Measurements from ENCODE around the gene KRTAP9-3.
"Not testable (repeated sequence)": the region's sequence is repeated elsewhere in the genome, so short reads cannot be mapped to it uniquely, and the experiment has no call there.

The KRTAP9-3 gene

GRCh38 chr17:41232399-41233105, at the start of gene KRTAP9-3:
Gene KRTAP9-3 (plus strand): TSS chr17:41232449. CDS start chr17:41232502, 53 bp downstream.
- not testable (repeated sequence) for H3K27ac ChIP-seq (ENCODE audit: low read length); H3K4me3 ChIP-seq (ENCODE audit: low read depth in 1 of 2, low read length in 2 of 2); H3K36me3 ChIP-seq (ENCODE audit: control insufficient read depth in 1 of 2, insufficient read depth in 2 of 2, low read length in 2 of 2); H3K4me1 ChIP-seq (ENCODE audit: control insufficient read depth in 1 of 2, insufficient read depth in 2 of 2, low read length in 2 of 2); H3K27me3 ChIP-seq (ENCODE audit: low read depth, low read length); H3K9me3 ChIP-seq (ENCODE audit: control insufficient read depth in 1 of 2, low read length in 2 of 2)

GRCh38 chr17:41184480-41184961, 47.7 kb upstream of the KRTAP9-3 start, which contains the start of gene KRTAP4-1:
Gene KRTAP4-1 (minus strand): TSS chr17:41184911. CDS start chr17:41184854, 57 bp downstream.
- Histone ChIP-seq H3K27me3 (ENCODE audit: low read depth, low read length) (no peaks in the 10 kb centered on the region), H3K36me3 (ENCODE audit: control insufficient read depth in 1 of 2, insufficient read depth in 2 of 2, low read length in 2 of 2) (no peaks in the 10 kb centered on the region), H3K9me3 (ENCODE audit: control insufficient read depth in 1 of 2, low read length in 2 of 2) (no peaks in the 10 kb centered on the region), H3K4me3 (ENCODE audit: low read depth in 1 of 2, low read length in 2 of 2) (no peak within 1 kb of the TSS), H3K4me1 (ENCODE audit: control insufficient read depth in 1 of 2, insufficient read depth in 2 of 2, low read length in 2 of 2) (no peaks in the 10 kb centered on the region), H3K27ac (ENCODE audit: low read length) (no peak within 1 kb of the TSS)

GRCh38 chr17:41185001-41185400, 47.2 kb upstream of the KRTAP9-3 start:
- Histone ChIP-seq H3K4me1 (ENCODE audit: control insufficient read depth in 1 of 2, insufficient read depth in 2 of 2, low read length in 2 of 2) (no peaks in the 10 kb centered on the region), H3K27me3 (ENCODE audit: low read depth, low read length) (no peaks in the 10 kb centered on the region), H3K9me3 (ENCODE audit: control insufficient read depth in 1 of 2, low read length in 2 of 2) (no peaks in the 10 kb centered on the region), H3K4me3 (ENCODE audit: low read depth in 1 of 2, low read length in 2 of 2) (no peak overlapping the region), H3K27ac (ENCODE audit: low read length) (no peak overlapping the region), H3K36me3 (ENCODE audit: control insufficient read depth in 1 of 2, insufficient read depth in 2 of 2, low read length in 2 of 2) (no peaks in the 10 kb centered on the region)

GRCh38 chr17:41186872-41187271, 45.4 kb upstream of the KRTAP9-3 start:
- H3K4me1 ChIP-seq (ENCODE audit: control insufficient read depth in 1 of 2, insufficient read depth in 2 of 2, low read length in 2 of 2) = no peaks in the 10 kb centered on the region
- H3K9me3 ChIP-seq (ENCODE audit: control insufficient read depth in 1 of 2, low read length in 2 of 2) = no peaks in the 10 kb centered on the region
- H3K27me3 ChIP-seq (ENCODE audit: low read depth, low read length) = no peaks in the 10 kb centered on the region
- no peaks in the 10 kb centered on the region for H3K36me3 ChIP-seq (ENCODE audit: control insufficient read depth in 1 of 2, insufficient read depth in 2 of 2, low read length in 2 of 2)
- no peak overlapping the region for H3K27ac ChIP-seq (ENCODE audit: low read length)
- H3K4me3 ChIP-seq (ENCODE audit: low read depth in 1 of 2, low read length in 2 of 2) = no peak overlapping the region

- not testable (repeated sequence) for H3K27ac ChIP-seq (ENCODE audit: low read length); H3K4me1 ChIP-seq (ENCODE audit: control insufficient read depth in 1 of 2, insufficient read depth in 2 of 2, low read length in 2 of 2); H3K27me3 ChIP-seq (ENCODE audit: low read depth, low read length); H3K4me3 ChIP-seq (ENCODE audit: low read depth in 1 of 2, low read length in 2 of 2); H3K36me3 ChIP-seq (ENCODE audit: control insufficient read depth in 1 of 2, insufficient read depth in 2 of 2, low read length in 2 of 2); H3K9me3 ChIP-seq (ENCODE audit: control insufficient read depth in 1 of 2, low read length in 2 of 2)
These were observed 42.4 kb upstream of the KRTAP9-3 start, which contains the start of gene KRTAP9-1 for GRCh38 chr17:41189837-41190318. Gene KRTAP9-1 (plus strand): TSS chr17:41189887. CDS start chr17:41189887, 0 bp downstream.

GRCh38 chr17:41190328-41190727, 41.9 kb upstream of the KRTAP9-3 start:
- peaks cover 0 to 3% of the 10 kb centered on the region in 2 donors for H3K9me3 ChIP-seq (ENCODE audit: control insufficient read depth in 1 of 2, low read length in 2 of 2)
- H3K36me3 ChIP-seq (ENCODE audit: control insufficient read depth in 1 of 2, insufficient read depth in 2 of 2, low read length in 2 of 2) = no peaks in the 10 kb centered on the region
- H3K4me3 ChIP-seq (ENCODE audit: low read depth in 1 of 2, low read length in 2 of 2) = no peak overlapping the region
- H3K4me1 ChIP-seq (ENCODE audit: control insufficient read depth in 1 of 2, insufficient read depth in 2 of 2, low read length in 2 of 2) = no peaks in the 10 kb centered on the region
- H3K27ac ChIP-seq (ENCODE audit: low read length) = no peak overlapping the region
- no peaks in the 10 kb centered on the region for H3K27me3 ChIP-seq (ENCODE audit: low read depth, low read length)

GRCh38 chr17:41196068-41196467, 36.2 kb upstream of the KRTAP9-3 start:
- Histone ChIP-seq H3K36me3 (ENCODE audit: control insufficient read depth in 1 of 2, insufficient read depth in 2 of 2, low read length in 2 of 2) (no peaks in the 10 kb centered on the region), H3K9me3 (ENCODE audit: control insufficient read depth in 1 of 2, low read length in 2 of 2) (peaks cover 0 to 3% of the 10 kb centered on the region in 2 donors), H3K4me3 (ENCODE audit: low read depth in 1 of 2, low read length in 2 of 2) (no peak overlapping the region), H3K27ac (ENCODE audit: low read length) (no peak overlapping the region), H3K4me1 (ENCODE audit: control insufficient read depth in 1 of 2, insufficient read depth in 2 of 2, low read length in 2 of 2) (no peaks in the 10 kb centered on the region), H3K27me3 (ENCODE audit: low read depth, low read length) (no peaks in the 10 kb centered on the region)

- H3K9me3 ChIP-seq (ENCODE audit: control insufficient read depth in 1 of 2, low read length in 2 of 2) = no peaks in the 10 kb centered on the region
- H3K4me1 ChIP-seq (ENCODE audit: control insufficient read depth in 1 of 2, insufficient read depth in 2 of 2, low read length in 2 of 2) = no peaks in the 10 kb centered on the region
- H3K27ac ChIP-seq (ENCODE audit: low read length) = no peak overlapping the region
- H3K36me3 ChIP-seq (ENCODE audit: control insufficient read depth in 1 of 2, insufficient read depth in 2 of 2, low read length in 2 of 2) = no peaks in the 10 kb centered on the region
- H3K27me3 ChIP-seq (ENCODE audit: low read depth, low read length) = no peaks in the 10 kb centered on the region
- no peak overlapping the region for H3K4me3 ChIP-seq (ENCODE audit: low read depth in 1 of 2, low read length in 2 of 2)
These were observed 32.7 kb upstream of the KRTAP9-3 start for GRCh38 chr17:41199421-41200078.

GRCh38 chr17:41211845-41212466, 20.3 kb upstream of the KRTAP9-3 start:
- Histone ChIP-seq H3K27me3 (ENCODE audit: low read depth, low read length) (no peaks in the 10 kb centered on the region), H3K36me3 (ENCODE audit: control insufficient read depth in 1 of 2, insufficient read depth in 2 of 2, low read length in 2 of 2) (no peaks in the 10 kb centered on the region), H3K9me3 (ENCODE audit: control insufficient read depth in 1 of 2, low read length in 2 of 2) (peaks cover 0 to 3% of the 10 kb centered on the region in 2 donors), H3K4me1 (ENCODE audit: control insufficient read depth in 1 of 2, insufficient read depth in 2 of 2, low read length in 2 of 2) (no peaks in the 10 kb centered on the region), H3K27ac (ENCODE audit: low read length) (no peak overlapping the region), H3K4me3 (ENCODE audit: low read depth in 1 of 2, low read length in 2 of 2) (no peak overlapping the region)

- H3K27me3 ChIP-seq (ENCODE audit: low read depth, low read length) = no peaks in the 10 kb centered on the region
- H3K9me3 ChIP-seq (ENCODE audit: control insufficient read depth in 1 of 2, low read length in 2 of 2) = peaks cover 0 to 2% of the 10 kb centered on the region in 2 donors
- no peak overlapping the region for H3K27ac ChIP-seq (ENCODE audit: low read length)
- no peak overlapping the region for H3K4me3 ChIP-seq (ENCODE audit: low read depth in 1 of 2, low read length in 2 of 2)
- H3K36me3 ChIP-seq (ENCODE audit: control insufficient read depth in 1 of 2, insufficient read depth in 2 of 2, low read length in 2 of 2) = no peaks in the 10 kb centered on the region
- no peaks in the 10 kb centered on the region for H3K4me1 ChIP-seq (ENCODE audit: control insufficient read depth in 1 of 2, insufficient read depth in 2 of 2, low read length in 2 of 2)
These were observed 19.6 kb upstream of the KRTAP9-3 start for GRCh38 chr17:41212524-41213169.

GRCh38 chr17:41215681-41216080, 16.6 kb upstream of the KRTAP9-3 start:
- H3K36me3 ChIP-seq (ENCODE audit: control insufficient read depth in 1 of 2, insufficient read depth in 2 of 2, low read length in 2 of 2) = no peaks in the 10 kb centered on the region
- H3K4me1 ChIP-seq (ENCODE audit: control insufficient read depth in 1 of 2, insufficient read depth in 2 of 2, low read length in 2 of 2) = no peaks in the 10 kb centered on the region
- no peak overlapping the region for H3K4me3 ChIP-seq (ENCODE audit: low read depth in 1 of 2, low read length in 2 of 2)
- H3K9me3 ChIP-seq (ENCODE audit: control insufficient read depth in 1 of 2, low read length in 2 of 2) = no peaks in the 10 kb centered on the region
- no peak overlapping the region for H3K27ac ChIP-seq (ENCODE audit: low read length)
- H3K27me3 ChIP-seq (ENCODE audit: low read depth, low read length) = no peaks in the 10 kb centered on the region

Data from muscle layer of duodenum (tissue), 2 donors.